ENCODE measurements around the gene RAD18.

DNA sequence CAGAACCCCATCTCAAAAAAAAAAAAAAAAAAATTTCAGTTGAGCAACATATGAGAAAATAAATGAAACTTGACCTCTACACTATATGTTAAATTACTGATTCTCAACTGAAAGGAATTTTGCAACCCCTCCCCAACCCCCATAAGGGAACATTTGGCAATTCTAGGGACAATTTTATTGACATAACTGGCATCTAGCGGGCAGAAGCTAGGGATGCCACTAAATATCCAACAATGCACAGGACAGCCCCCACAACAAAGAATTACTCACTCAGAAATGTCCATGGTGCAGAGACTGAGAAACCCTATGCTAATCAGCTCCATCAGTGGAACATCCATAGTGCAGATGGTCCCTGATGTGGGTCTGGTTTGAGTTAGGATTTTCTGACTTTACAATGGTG, 135.6 kb downstream of the RAD18 start:
- TF ChIP-seq, protein P1, sequence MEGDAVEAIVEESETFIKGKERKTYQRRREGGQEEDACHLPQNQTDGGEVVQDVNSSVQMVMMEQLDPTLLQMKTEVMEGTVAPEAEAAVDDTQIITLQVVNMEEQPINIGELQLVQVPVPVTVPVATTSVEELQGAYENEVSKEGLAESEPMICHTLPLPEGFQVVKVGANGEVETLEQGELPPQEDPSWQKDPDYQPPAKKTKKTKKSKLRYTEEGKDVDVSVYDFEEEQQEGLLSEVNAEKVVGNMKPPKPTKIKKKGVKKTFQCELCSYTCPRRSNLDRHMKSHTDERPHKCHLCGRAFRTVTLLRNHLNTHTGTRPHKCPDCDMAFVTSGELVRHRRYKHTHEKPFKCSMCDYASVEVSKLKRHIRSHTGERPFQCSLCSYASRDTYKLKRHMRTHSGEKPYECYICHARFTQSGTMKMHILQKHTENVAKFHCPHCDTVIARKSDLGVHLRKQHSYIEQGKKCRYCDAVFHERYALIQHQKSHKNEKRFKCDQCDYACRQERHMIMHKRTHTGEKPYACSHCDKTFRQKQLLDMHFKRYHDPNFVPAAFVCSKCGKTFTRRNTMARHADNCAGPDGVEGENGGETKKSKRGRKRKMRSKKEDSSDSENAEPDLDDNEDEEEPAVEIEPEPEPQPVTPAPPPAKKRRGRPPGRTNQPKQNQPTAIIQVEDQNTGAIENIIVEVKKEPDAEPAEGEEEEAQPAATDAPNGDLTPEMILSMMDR (IDR thresholded peaks at IDR 0.05): no peak
- TF ChIP-seq POLR2AphosphoS5 (IDR thresholded peaks at IDR 0.05) (no peak), POLR2A (IDR thresholded peaks at IDR 0.05) (no peak)
